ENCODE measurements around the gene EPS8L3.

- no peak for TF ChIP-seq EZH2phosphoT487 (IDR thresholded peaks at IDR 0.05; ENCODE audit: insufficient read depth, low read depth)
- TF ChIP-seq EZH2 (IDR thresholded peaks at IDR 0.05; ENCODE audit: insufficient read depth, poor library complexity, severe bottlenecking): no peak
Measured at GRCh38 chr1:109790735-109791494, 27.2 kb upstream of the EPS8L3 start.

All from GM23248 (cell line).